B cell (primary cell): ENCODE measurements around the gene AGAP1. TPM values are rescaled to one million over a fixed set of nuclear protein-coding genes. Genes with fewer than 3 reads are reported as not detected.

Source experiments
- ATAC-seq: fragments of 200-7000 bp; cut with Tn5 transposase; one replicate; pipeline ENCODE4 v1.10.0; 2021; ENCODE audit warnings: low read depth, mild to moderate bottlenecking, moderate number of reproducible peaks, moderate library complexity
- CTCF ChIA-PET: fragments of 350-600 bp; sonication (Branson Sonifier 250); formaldehyde crosslinking; loops from one replicate; lab custom pipeline; 2021; ENCODE audit warnings: antibody characterized with exemption, inconsistent platforms; lab: Charles Lee
- POLR2A ChIA-PET: fragments of 350-600 bp; sonication (Branson Sonifier 250); formaldehyde crosslinking; loops from one replicate; lab custom pipeline; 2021; ENCODE audit warnings: antibody characterized with exemption; lab: Charles Lee
- DNase-seq: peaks from one replicate; pipeline ENCODE4 v3.0.0; 2013
- H2AFZ ChIP-seq: 2 replicates; pipeline ENCODE4 v1.6.1; 2012; ENCODE audit warnings: mild to moderate bottlenecking, low read depth, low read length; ENCODE audit not compliant: insufficient read depth, poor library complexity, severe bottlenecking
- H3K27ac ChIP-seq, 2 donors: 1 replicate in 1 of 2; 2 replicates in 1 of 2; pipeline ENCODE4 v1.5.1; 2012 to 2013; ENCODE audit warnings: low read length in 2 of 2, mild to moderate bottlenecking in 2 of 2, moderate library complexity in 1 of 2
- H3K27me3 ChIP-seq, 4 experiments: fragments of 200-600 bp in 1 of 4; sonication (generic) in 1 of 4; replicated peaks in 1 of 4; 1 replicate in 2 of 4; 2 replicates in 2 of 4; pipeline versions ENCODE4 v1.6.1 to v1.7.0; 2013 to 2016; ENCODE audit warnings: low read length in 3 of 4, mild to moderate bottlenecking in 2 of 4, mixed read lengths in 1 of 4, moderate library complexity in 1 of 4; ENCODE audit not compliant: insufficient read depth in 4 of 4, control insufficient read depth in 3 of 4; ENCODE audit errors: control extremely low read depth in 1 of 4
- H3K36me3 ChIP-seq, 2 experiments: replicated peaks in 1 of 2; 1 replicate in 1 of 2; 2 replicates in 1 of 2; pipeline versions ENCODE4 v1.6.1 to v1.7.1; 2013; ENCODE audit warnings: low read length in 1 of 2; ENCODE audit not compliant: insufficient read depth in 2 of 2, control insufficient read depth in 1 of 2; ENCODE audit errors: control extremely low read depth in 1 of 2, extremely low read depth in 1 of 2
- H3K4me1 ChIP-seq, 2 donors: fragments of 200-600 bp in 1 of 2; sonication (generic) in 1 of 2; 1 replicate in 1 of 2; 2 replicates in 1 of 2; pipeline versions ENCODE4 v1.5.1 to v1.6.1; 2013 to 2017; ENCODE audit warnings: low read length in 2 of 2; ENCODE audit not compliant: control insufficient read depth in 2 of 2, insufficient read depth in 2 of 2
- H3K4me2 ChIP-seq: replicated peaks from 2 replicates; pipeline ENCODE3; 2012; ENCODE audit warnings: mild to moderate bottlenecking, low read depth, low read length; ENCODE audit not compliant: poor library complexity, severe bottlenecking
- H3K4me3 ChIP-seq, 5 experiments: fragments of 200-600 bp in 1 of 5; sonication (generic) in 1 of 5; 1 replicate in 3 of 5; 2 replicates in 2 of 5; pipeline versions ENCODE4 v1.5.1 to v1.7.0; 2011 to 2016; ENCODE audit warnings: low read length in 4 of 5, mild to moderate bottlenecking in 4 of 5, low read depth in 2 of 5, control low read depth in 1 of 5, moderate library complexity in 1 of 5; ENCODE audit not compliant: insufficient read depth in 1 of 5; ENCODE audit errors: control extremely low read depth in 1 of 5, extremely low read depth in 1 of 5
- H3K79me2 ChIP-seq: fragments of 200-600 bp; sonication (generic); one replicate; pipeline ENCODE4 v1.6.0; 2016; ENCODE audit warnings: low read length; ENCODE audit not compliant: control insufficient read depth, insufficient read depth
- H3K9ac ChIP-seq: fragments of 200-600 bp; sonication (generic); 2 replicates; pipeline ENCODE4 v1.6.1; 2017; ENCODE audit warnings: mild to moderate bottlenecking, low read length, moderate library complexity
- H3K9me3 ChIP-seq, 3 donors: one replicate each; pipeline versions ENCODE4 v1.6.1 to v1.7.1; 2013; ENCODE audit warnings: low read length in 2 of 3; ENCODE audit not compliant: control insufficient read depth in 2 of 3, insufficient read depth in 1 of 3; ENCODE audit errors: control extremely low read depth in 1 of 3
- H4K20me1 ChIP-seq: 2 replicates; pipeline ENCODE4 v1.6.0; 2012; ENCODE audit warnings: mild to moderate bottlenecking, low read length; ENCODE audit not compliant: insufficient read depth, control insufficient read depth, poor library complexity, severe bottlenecking
- H3K27ac Mint-ChIP-seq: one replicate; pipeline ENCODE4 v1.8.0; 2021; ENCODE audit warnings: mixed read lengths
- H3K27me3 Mint-ChIP-seq: one replicate; pipeline ENCODE4 v1.8.0; 2021; ENCODE audit warnings: mixed read lengths
- H3K4me1 Mint-ChIP-seq: one replicate; pipeline ENCODE4 v1.8.0; 2021; ENCODE audit warnings: mixed read lengths
- H3K4me3 Mint-ChIP-seq: one replicate; pipeline ENCODE4 v1.8.0; 2021; ENCODE audit warnings: mixed read lengths
- H3K9me3 Mint-ChIP-seq: one replicate; pipeline ENCODE4 v1.8.0; 2022; ENCODE audit warnings: mixed read lengths; ENCODE audit not compliant: insufficient read depth
- EZH2 ChIP-seq: IDR thresholded peaks from 2 replicates; pipeline ENCODE4 v1.6.1; 2012; ENCODE audit warnings: borderline replicate concordance, low read depth, mild to moderate bottlenecking, moderate library complexity, low read length; ENCODE audit not compliant: insufficient read depth, poor library complexity, severe bottlenecking
- WGBS: methylation state at CpG from one replicate; pipeline ENCODE4 v1.1.5; 2013; ENCODE audit warnings: missing lambda C conversion rate; ENCODE audit not compliant: insufficient coverage; 5-methylcytosine and 5-hydroxymethylcytosine counted together
- intact Hi-C: fragments of 100-400 bp; cut with micrococcal nuclease; formaldehyde crosslinking; loops from one replicate; pipeline ENCODE4 v1.10.0; 2022
- polyA plus RNA-seq: library from polyadenylated mRNA; depleted of rRNA; stranded (reverse); fragments of >200 nt; gene quantifications from 2 replicates; pipeline ENCODE4 v1.2.3, GENCODE V29; 2012
- total RNA-seq, 2 donors: library from RNA; stranded (reverse); fragments of 120-200 nt in 1 of 2; gene quantifications; 1 replicate in 1 of 2; 2 replicates in 1 of 2; pipeline versions ENCODE4 v1.2.3 to v1.2.4, GENCODE V29; 2013 to 2022
- TF ChIP-seq, protein P1 (sequence below): fragments of 200-600 bp; IDR thresholded peaks from one replicate; pipeline ENCODE4 v1.8.0; 2022; ENCODE audit warnings: antibody characterized with exemption, mild to moderate bottlenecking

AGAP1 gene
- total and polyA plus RNA-seq, 2 donors (not counting 1 experiment from before 2014, with no cell fraction given) = 0.01 TPM; not detected in 1

DNA sequence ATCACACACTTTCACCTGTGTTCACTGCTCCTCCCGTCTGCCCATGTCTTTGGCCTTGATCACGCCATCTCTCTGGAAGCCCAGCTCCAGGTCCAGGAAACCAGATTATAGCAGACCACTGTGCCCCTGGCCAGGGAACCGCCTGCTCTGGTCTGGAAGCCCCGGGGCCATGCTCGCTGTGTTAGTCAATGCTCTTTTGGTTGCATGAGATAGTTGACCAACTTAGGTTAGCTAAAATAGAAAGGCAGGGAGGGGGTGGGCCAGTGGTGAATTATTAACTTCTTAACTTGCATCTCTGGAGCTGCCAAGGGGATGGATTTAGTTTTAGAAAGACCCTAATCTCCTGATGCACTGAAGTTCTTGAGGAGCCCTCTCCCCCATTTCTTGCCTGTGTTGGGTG is 232.7 kb downstream of the AGAP1 start:
- no peak overlapping the region for H3K9ac ChIP-seq
- H3K36me3 ChIP-seq = no peaks in the 10 kb centered on the region
- peaks cover 12% of the 10 kb centered on the region for H3K27me3 Mint-ChIP-seq
- no peaks in the 10 kb centered on the region for H3K9me3 ChIP-seq
- no peaks in the 10 kb centered on the region for H3K9me3 Mint-ChIP-seq
- TF ChIP-seq, protein P1, sequence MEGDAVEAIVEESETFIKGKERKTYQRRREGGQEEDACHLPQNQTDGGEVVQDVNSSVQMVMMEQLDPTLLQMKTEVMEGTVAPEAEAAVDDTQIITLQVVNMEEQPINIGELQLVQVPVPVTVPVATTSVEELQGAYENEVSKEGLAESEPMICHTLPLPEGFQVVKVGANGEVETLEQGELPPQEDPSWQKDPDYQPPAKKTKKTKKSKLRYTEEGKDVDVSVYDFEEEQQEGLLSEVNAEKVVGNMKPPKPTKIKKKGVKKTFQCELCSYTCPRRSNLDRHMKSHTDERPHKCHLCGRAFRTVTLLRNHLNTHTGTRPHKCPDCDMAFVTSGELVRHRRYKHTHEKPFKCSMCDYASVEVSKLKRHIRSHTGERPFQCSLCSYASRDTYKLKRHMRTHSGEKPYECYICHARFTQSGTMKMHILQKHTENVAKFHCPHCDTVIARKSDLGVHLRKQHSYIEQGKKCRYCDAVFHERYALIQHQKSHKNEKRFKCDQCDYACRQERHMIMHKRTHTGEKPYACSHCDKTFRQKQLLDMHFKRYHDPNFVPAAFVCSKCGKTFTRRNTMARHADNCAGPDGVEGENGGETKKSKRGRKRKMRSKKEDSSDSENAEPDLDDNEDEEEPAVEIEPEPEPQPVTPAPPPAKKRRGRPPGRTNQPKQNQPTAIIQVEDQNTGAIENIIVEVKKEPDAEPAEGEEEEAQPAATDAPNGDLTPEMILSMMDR = no peak
- TF ChIP-seq EZH2 = no peak
- H4K20me1 ChIP-seq = no peaks in the 10 kb centered on the region
- no peak for DNase-seq
- H3K27ac ChIP-seq = no peak overlapping the region
- H3K27me3 ChIP-seq = peaks cover 0 to 3% (median 0%) of the 10 kb centered on the region in 4 experiments
- no peak overlapping the region for H3K4me2 ChIP-seq
- no peak overlapping the region for H3K4me3 Mint-ChIP-seq
- no peak overlapping the region for H2AFZ ChIP-seq
- ATAC-seq = no peak
- no peaks in the 10 kb centered on the region for H3K4me1 ChIP-seq
- H3K4me3 ChIP-seq = no peak overlapping the region
- H3K4me1 Mint-ChIP-seq = no peaks in the 10 kb centered on the region
- no peak overlapping the region for H3K27ac Mint-ChIP-seq
- POLR2A ChIA-PET = no interaction called here
- no peaks in the 10 kb centered on the region for H3K79me2 ChIP-seq
- 88% methylated on average over 5 of the region's 5 CpGs for WGBS
- CTCF ChIA-PET = no interaction called here
- intact Hi-C loops = no loop called here

DNA sequence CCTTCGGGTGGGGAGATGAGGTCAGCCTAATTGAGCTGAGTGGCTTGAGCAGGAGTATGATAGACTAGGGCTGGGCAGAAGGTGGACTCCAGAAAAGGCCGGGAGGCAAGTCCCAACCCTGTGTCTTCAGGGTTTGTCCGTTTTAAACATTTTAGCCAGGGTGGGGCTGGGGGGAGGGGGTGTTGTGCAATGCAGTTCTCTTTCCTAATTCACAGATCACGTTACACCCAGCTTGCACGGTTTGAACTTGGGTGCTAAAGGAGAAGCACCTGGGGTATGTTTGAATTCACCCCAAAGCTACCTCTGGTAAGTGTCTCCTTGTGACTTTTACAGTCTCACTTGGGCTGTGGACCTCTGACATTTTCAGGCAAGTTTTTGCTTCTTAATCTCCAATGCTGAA is 233.3 kb downstream of the AGAP1 start:
- H3K27ac ChIP-seq = no peak overlapping the region
- H3K4me1 ChIP-seq = no peaks in the 10 kb centered on the region
- H3K4me2 ChIP-seq = no peak overlapping the region
- no peaks in the 10 kb centered on the region for H3K36me3 ChIP-seq
- Mint-ChIP-seq H3K4me3 (no peak overlapping the region), H3K9me3 (no peaks in the 10 kb centered on the region), H3K4me1 (no peaks in the 10 kb centered on the region), H3K27ac (no peak overlapping the region), H3K27me3 (peaks cover 9% of the 10 kb centered on the region)
- TF ChIP-seq, protein P1 = no peak
- TF ChIP-seq EZH2 = no peak
- H3K79me2 ChIP-seq = no peaks in the 10 kb centered on the region
- ChIA-PET POLR2A (no interaction called here), CTCF (no interaction called here)
- peaks cover 0 to 3% (median 0%) of the 10 kb centered on the region in 4 experiments for H3K27me3 ChIP-seq
- H2AFZ ChIP-seq = no peak overlapping the region
- intact Hi-C loops = no loop called here
- no peak overlapping the region for H3K4me3 ChIP-seq
- no peak for DNase-seq
- WGBS = 78% methylated on average over 2 of the region's 5 CpGs
- H4K20me1 ChIP-seq = no peaks in the 10 kb centered on the region
- no peak for ATAC-seq
- H3K9me3 ChIP-seq = no peaks in the 10 kb centered on the region
- H3K9ac ChIP-seq = no peak overlapping the region
